HCT116 (cell line): ENCODE data around the gene POC1B.

Experiments used
- CEBPB ChIP-seq: IDR thresholded peaks from 2 replicates; pipeline ENCODE4 v1.6.1; 2012; ENCODE audit warnings: low read depth
- EZH2 ChIP-seq: fragments of 200-600 bp; sonication (generic); IDR thresholded peaks from 2 replicates; pipeline ENCODE4 v1.6.1; 2017; ENCODE audit warnings: antibody characterized with exemption, mixed run types
- JUND ChIP-seq: IDR thresholded peaks from 2 replicates; pipeline ENCODE4 v1.6.1; 2012
- POLR2A ChIP-seq: IDR thresholded peaks from 2 replicates; pipeline ENCODE4 v1.7.0; 2011; ENCODE audit warnings: borderline replicate concordance; ENCODE audit not compliant: insufficient read depth, insufficient read length; ENCODE audit errors: extremely low read depth
- RAD21 ChIP-seq: IDR thresholded peaks from 2 replicates; pipeline ENCODE4 v1.6.1; 2012; ENCODE audit warnings: low read depth, mild to moderate bottlenecking
- SIN3A ChIP-seq: IDR thresholded peaks from 2 replicates; pipeline ENCODE4 v1.6.1; 2012; ENCODE audit warnings: low read depth
- SRF ChIP-seq: IDR thresholded peaks from 2 replicates; pipeline ENCODE4 v1.6.1; 2012; ENCODE audit warnings: low read depth
- TCF7L2 ChIP-seq: IDR thresholded peaks from 2 replicates; pipeline ENCODE4 v1.7.0; 2011; ENCODE audit warnings: borderline replicate concordance, inconsistent platforms; ENCODE audit not compliant: insufficient read depth, insufficient read length; ENCODE audit errors: extremely low read depth
- YY1 ChIP-seq: IDR thresholded peaks from 2 replicates; pipeline ENCODE4 v1.6.1; 2011; ENCODE audit warnings: low read length, low read depth, moderate library complexity, mild to moderate bottlenecking; ENCODE audit not compliant: insufficient replicate concordance; ENCODE audit errors: extremely low read depth
- ZNF274 ChIP-seq: fragments of 200-500 bp; sonication (Bioruptor generic); IDR thresholded peaks from 2 replicates; pipeline ENCODE4 v1.6.1; 2014; ENCODE audit warnings: mild to moderate bottlenecking, low read depth, low read length, inconsistent platforms
- TF ChIP-seq, protein P1 (sequence below): IDR thresholded peaks from 2 replicates; pipeline ENCODE4 v1.6.1; 2012; ENCODE audit warnings: low read depth
- TF ChIP-seq, protein P2 (sequence below), 3 experiments: fragments of 200-600 bp in 1 of 3; sonication (generic) in 1 of 3; IDR thresholded peaks in 2 of 3; conservative IDR thresholded peaks in 1 of 3; 2 replicates each; pipeline ENCODE4 v1.5.1; 2012 to 2017; ENCODE audit warnings: low read depth in 2 of 3, low read length in 2 of 3, antibody characterized with exemption in 1 of 3, borderline replicate concordance in 1 of 3, control low read depth in 1 of 3, mild to moderate bottlenecking in 1 of 3, mixed read lengths in 1 of 3, mixed run types in 1 of 3, moderate library complexity in 1 of 3; ENCODE audit not compliant: insufficient read depth in 1 of 3
- TF ChIP-seq, protein P3 (sequence below): IDR thresholded peaks from 2 replicates; pipeline ENCODE4 v1.6.1; 2012

DNA sequence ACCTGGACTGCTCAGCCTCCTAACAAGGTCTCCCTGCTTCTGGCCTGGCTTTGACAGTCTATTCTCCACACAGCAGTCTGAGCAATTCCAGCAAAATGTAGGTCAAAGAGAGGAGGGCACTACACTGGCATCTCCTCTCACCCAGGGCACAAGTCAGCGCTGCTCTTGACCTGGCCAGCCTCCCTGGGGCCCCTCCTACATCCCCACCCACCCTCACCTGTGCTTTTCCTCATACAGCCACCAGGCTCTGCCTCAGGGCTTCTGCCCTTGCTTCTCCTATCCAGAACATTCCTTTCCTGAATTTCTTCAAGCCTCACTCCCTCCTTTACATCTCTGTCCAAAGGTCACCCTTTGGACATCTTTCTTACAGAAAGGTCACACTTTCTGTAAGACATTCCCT, 34.9 kb downstream of the POC1B start:
- TF ChIP-seq POLR2A = no peak
- TF ChIP-seq SIN3A = no peak
- no peak for TF ChIP-seq TCF7L2
- TF ChIP-seq, protein P1, sequence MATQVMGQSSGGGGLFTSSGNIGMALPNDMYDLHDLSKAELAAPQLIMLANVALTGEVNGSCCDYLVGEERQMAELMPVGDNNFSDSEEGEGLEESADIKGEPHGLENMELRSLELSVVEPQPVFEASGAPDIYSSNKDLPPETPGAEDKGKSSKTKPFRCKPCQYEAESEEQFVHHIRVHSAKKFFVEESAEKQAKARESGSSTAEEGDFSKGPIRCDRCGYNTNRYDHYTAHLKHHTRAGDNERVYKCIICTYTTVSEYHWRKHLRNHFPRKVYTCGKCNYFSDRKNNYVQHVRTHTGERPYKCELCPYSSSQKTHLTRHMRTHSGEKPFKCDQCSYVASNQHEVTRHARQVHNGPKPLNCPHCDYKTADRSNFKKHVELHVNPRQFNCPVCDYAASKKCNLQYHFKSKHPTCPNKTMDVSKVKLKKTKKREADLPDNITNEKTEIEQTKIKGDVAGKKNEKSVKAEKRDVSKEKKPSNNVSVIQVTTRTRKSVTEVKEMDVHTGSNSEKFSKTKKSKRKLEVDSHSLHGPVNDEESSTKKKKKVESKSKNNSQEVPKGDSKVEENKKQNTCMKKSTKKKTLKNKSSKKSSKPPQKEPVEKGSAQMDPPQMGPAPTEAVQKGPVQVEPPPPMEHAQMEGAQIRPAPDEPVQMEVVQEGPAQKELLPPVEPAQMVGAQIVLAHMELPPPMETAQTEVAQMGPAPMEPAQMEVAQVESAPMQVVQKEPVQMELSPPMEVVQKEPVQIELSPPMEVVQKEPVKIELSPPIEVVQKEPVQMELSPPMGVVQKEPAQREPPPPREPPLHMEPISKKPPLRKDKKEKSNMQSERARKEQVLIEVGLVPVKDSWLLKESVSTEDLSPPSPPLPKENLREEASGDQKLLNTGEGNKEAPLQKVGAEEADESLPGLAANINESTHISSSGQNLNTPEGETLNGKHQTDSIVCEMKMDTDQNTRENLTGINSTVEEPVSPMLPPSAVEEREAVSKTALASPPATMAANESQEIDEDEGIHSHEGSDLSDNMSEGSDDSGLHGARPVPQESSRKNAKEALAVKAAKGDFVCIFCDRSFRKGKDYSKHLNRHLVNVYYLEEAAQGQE = no peak
- TF ChIP-seq, protein P2, sequence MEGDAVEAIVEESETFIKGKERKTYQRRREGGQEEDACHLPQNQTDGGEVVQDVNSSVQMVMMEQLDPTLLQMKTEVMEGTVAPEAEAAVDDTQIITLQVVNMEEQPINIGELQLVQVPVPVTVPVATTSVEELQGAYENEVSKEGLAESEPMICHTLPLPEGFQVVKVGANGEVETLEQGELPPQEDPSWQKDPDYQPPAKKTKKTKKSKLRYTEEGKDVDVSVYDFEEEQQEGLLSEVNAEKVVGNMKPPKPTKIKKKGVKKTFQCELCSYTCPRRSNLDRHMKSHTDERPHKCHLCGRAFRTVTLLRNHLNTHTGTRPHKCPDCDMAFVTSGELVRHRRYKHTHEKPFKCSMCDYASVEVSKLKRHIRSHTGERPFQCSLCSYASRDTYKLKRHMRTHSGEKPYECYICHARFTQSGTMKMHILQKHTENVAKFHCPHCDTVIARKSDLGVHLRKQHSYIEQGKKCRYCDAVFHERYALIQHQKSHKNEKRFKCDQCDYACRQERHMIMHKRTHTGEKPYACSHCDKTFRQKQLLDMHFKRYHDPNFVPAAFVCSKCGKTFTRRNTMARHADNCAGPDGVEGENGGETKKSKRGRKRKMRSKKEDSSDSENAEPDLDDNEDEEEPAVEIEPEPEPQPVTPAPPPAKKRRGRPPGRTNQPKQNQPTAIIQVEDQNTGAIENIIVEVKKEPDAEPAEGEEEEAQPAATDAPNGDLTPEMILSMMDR (IDR thresholded peaks at IDR 0.05 in 2 of 3, conservative IDR thresholded peaks at IDR 0.05 in 1 of 3; ENCODE audit: borderline replicate concordance in 1 of 3, insufficient read depth in 1 of 3, low read depth in 2 of 3, low read length in 2 of 3) = no peak
- no peak for TF ChIP-seq ZNF274
- TF ChIP-seq CEBPB = no peak
- no peak for TF ChIP-seq RAD21
- no peak for TF ChIP-seq YY1
- TF ChIP-seq, protein P3, sequence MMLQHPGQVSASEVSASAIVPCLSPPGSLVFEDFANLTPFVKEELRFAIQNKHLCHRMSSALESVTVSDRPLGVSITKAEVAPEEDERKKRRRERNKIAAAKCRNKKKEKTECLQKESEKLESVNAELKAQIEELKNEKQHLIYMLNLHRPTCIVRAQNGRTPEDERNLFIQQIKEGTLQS = no peak
- TF ChIP-seq JUND = no peak
- no peak for TF ChIP-seq SRF
- TF ChIP-seq EZH2 = no peak
